GM12878 (cell line): ENCODE data around the gene CCDC112.

ENCODE experiments used
- GATAD2B ChIP-seq: fragments of 450-650 bp; conservative IDR thresholded peaks from 2 replicates; pipeline ENCODE4 v1.6.1; 2017; ENCODE audit warnings: low read depth, mild to moderate bottlenecking, moderate library complexity
- POLR2A ChIP-seq: IDR thresholded peaks from 2 replicates; pipeline ENCODE4 v1.6.1; 2011; ENCODE audit warnings: low read depth, mild to moderate bottlenecking, low read length
- ZZZ3 ChIP-seq: IDR thresholded peaks from 2 replicates; pipeline ENCODE4 v1.6.1; 2011; ENCODE audit warnings: low read depth; ENCODE audit not compliant: control insufficient read depth, insufficient read length

- TF ChIP-seq ZZZ3 = no peak
- TF ChIP-seq GATAD2B = no peak
- no peak for TF ChIP-seq POLR2A
Observed at GRCh38 chr5:115336201-115336720, 39.8 kb upstream of the CCDC112 start.
